Left lung (tissue), 10 donors: ENCODE data around the gene CCDC85C. TPM values are rescaled to one million over a fixed set of nuclear protein-coding genes. Genes with fewer than 3 reads are reported as not detected.

Experiments used
- ATAC-seq: fragments of 200-7000 bp; cut with Tn5 transposase; one replicate; pipeline ENCODE4 v1.9.1; 2020; ENCODE audit warnings: moderate library complexity
- DNase-seq, 4 donors: peaks; one replicate each; pipeline ENCODE4 v3.0.0-alpha.2; 2013 to 2020
- H3K27ac ChIP-seq, 2 donors: fragments of 200-600 bp; sonication (generic) in 1 of 2; one replicate each; pipeline versions ENCODE4 v1.5.0 to v1.8.0; 2020 to 2021
- H3K27me3 ChIP-seq, 2 donors: fragments of 200-600 bp; sonication (generic) in 1 of 2; one replicate each; pipeline versions ENCODE4 v1.5.0 to v1.8.0; 2020 to 2021
- H3K36me3 ChIP-seq, 2 donors: fragments of 200-600 bp; sonication (generic) in 1 of 2; one replicate each; pipeline versions ENCODE4 v1.5.0 to v1.8.0; 2020 to 2021
- H3K4me1 ChIP-seq, 2 donors: fragments of 200-600 bp; one replicate each; pipeline ENCODE4 v1.8.0; 2021
- H3K4me3 ChIP-seq, 2 donors: fragments of 200-600 bp; sonication (generic) in 1 of 2; one replicate each; pipeline versions ENCODE4 v1.5.0 to v1.8.0; 2020 to 2021; ENCODE audit warnings: mild to moderate bottlenecking in 1 of 2
- H3K9me3 ChIP-seq, 2 donors: fragments of 200-600 bp; sonication (generic) in 1 of 2; one replicate each; pipeline versions ENCODE4 v1.5.0 to v1.8.0; 2020 to 2021
- CTCF ChIP-seq, 2 donors: fragments of 200-600 bp; sonication (generic) in 1 of 2; IDR thresholded peaks; one replicate each; pipeline versions ENCODE4 v1.5.0 to v1.8.0; 2021; ENCODE audit warnings: antibody characterized with exemption in 2 of 2
- intact Hi-C, 2 donors: fragments of 100-400 bp; cut with DNase I; formaldehyde crosslinking; loops; one replicate each; pipeline versions ENCODE4 v1.11.2 to v1.14.2; 2022
- polyA plus RNA-seq, 6 donors: library from polyadenylated mRNA; unstranded; fragments of 120-200 nt; gene quantifications; one replicate each; pipeline ENCODE4 v1.2.1, GENCODE V29; 2013; ENCODE audit not compliant: insufficient read length in 6 of 6
- total RNA-seq, 2 donors: library from RNA; stranded (reverse); fragmentation: NEBNext Ultra II Directional; extraction: Animal tissue kit (Norgen Biotek cat#: 25700); gene quantifications; one replicate each; pipeline ENCODE4 v1.2.1, GENCODE V29; 2021
- donor health status: DM: no; HTN: yes; CAD: no.
- donor health status: DM: no; HTN: no; CAD: no.

CCDC85C gene
- total and polyA plus RNA-seq, 8 donors, result 6.3 to 19.0 (median 13.2) TPM

- no peak for DNase-seq
- Histone ChIP-seq H3K27me3 (no peaks in the 10 kb centered on the region), H3K27ac (no peak overlapping the region), H3K9me3 (no peaks in the 10 kb centered on the region), H3K36me3 (no peaks in the 10 kb centered on the region), H3K4me1 (peaks cover 18 to 47% of the 10 kb centered on the region in 2 donors), H3K4me3 (no peak overlapping the region)
- intact Hi-C loops, result loop anchor here in 1 of 2 donors (10.0 kb wide), 1 partner anchor 55 kb away; no protein-coding TSS in a partner anchor
- ATAC-seq, result peak; percentile 6
- no peak for TF ChIP-seq CTCF (IDR thresholded peaks at IDR 0.05)
These were observed 34.1 kb downstream of the CCDC85C start for GRCh38 chr14:99569725-99570543.

- no peaks in the 10 kb centered on the region for H3K9me3 ChIP-seq
- peak in 1 of 4 donors; percentile 48 for DNase-seq
- no peak for ATAC-seq
- intact Hi-C loops, result loop anchor here in 1 of 2 donors (10.0 kb wide), 1 partner anchor 56 kb away; no protein-coding TSS in a partner anchor
- no peaks in the 10 kb centered on the region for H3K36me3 ChIP-seq
- H3K27me3 ChIP-seq, result no peaks in the 10 kb centered on the region
- H3K27ac ChIP-seq, result no peak overlapping the region
- no peak overlapping the region for H3K4me3 ChIP-seq
- no peak for TF ChIP-seq CTCF (IDR thresholded peaks at IDR 0.05)
- H3K4me1 ChIP-seq, result peaks cover 10 to 47% of the 10 kb centered on the region in 2 donors
These were observed 35.1 kb downstream of the CCDC85C start for GRCh38 chr14:99568567-99569560.

GRCh38 chr14:99566390-99567354, 37.3 kb downstream of the CCDC85C start:
- ATAC-seq (no peak), DNase-seq (no peak)
- Histone ChIP-seq H3K4me3 (no peak overlapping the region), H3K27me3 (no peaks in the 10 kb centered on the region), H3K27ac (no peak overlapping the region), H3K36me3 (no peaks in the 10 kb centered on the region), H3K9me3 (no peaks in the 10 kb centered on the region), H3K4me1 (peaks cover 13 to 47% of the 10 kb centered on the region in 2 donors)
- intact Hi-C loops, result loop anchor here in 1 of 2 donors (10.0 kb wide), 1 partner anchor 58 kb away; no protein-coding TSS in a partner anchor
- no peak for TF ChIP-seq CTCF (IDR thresholded peaks at IDR 0.05)

GRCh38 chr14:99566009-99566389, 38.0 kb downstream of the CCDC85C start:
- DNase-seq, result peak in 1 of 4 donors; percentile 74
- H3K27ac ChIP-seq, result no peak overlapping the region

More at GRCh38 chr14:99566009-99566389, 38.0 kb downstream of the CCDC85C start:
- ATAC-seq, result no peak
- peaks cover 11 to 52% of the 10 kb centered on the region in 2 donors for H3K4me1 ChIP-seq
- H3K4me3 ChIP-seq, result no peak overlapping the region
- no peaks in the 10 kb centered on the region for H3K9me3 ChIP-seq
- H3K36me3 ChIP-seq, result no peaks in the 10 kb centered on the region
- TF ChIP-seq CTCF (IDR thresholded peaks at IDR 0.05), result no peak
- intact Hi-C loops, result loop anchor here in 1 of 2 donors (10.0 kb wide), 1 partner anchor 59 kb away; no protein-coding TSS in a partner anchor
- no peaks in the 10 kb centered on the region for H3K27me3 ChIP-seq
